Astrocyte (in vitro differentiated cells and primary cell): Measurements from ENCODE around the gene GGACT. TPM values are rescaled to one million over a fixed set of nuclear protein-coding genes. Genes with fewer than 3 reads are reported as not detected.

Experiments used
- DNase-seq: peaks from one replicate; pipeline ENCODE4 v3.0.0-alpha.2; 2010; ENCODE audit warnings: low read depth
- FAIRE-seq: peaks from 2 replicates; lab custom pipeline; 2011; peaks lifted over from hg19 to GRCh38; lab: Jason Lieb, UNC
- H2AFZ ChIP-seq: 2 replicates; pipeline ENCODE4 v1.6.0; 2012; ENCODE audit warnings: low read depth, low read length, inconsistent platforms
- H3K27ac ChIP-seq: 2 replicates; pipeline ENCODE4 v1.5.1; 2011; ENCODE audit warnings: low read depth, low read length, inconsistent platforms
- H3K27me3 ChIP-seq: 2 replicates; pipeline ENCODE4 v1.6.0; 2011; ENCODE audit warnings: low read length, inconsistent platforms; ENCODE audit not compliant: insufficient read depth
- H3K36me3 ChIP-seq: 2 replicates; pipeline ENCODE4 v1.5.1; 2011; ENCODE audit warnings: low read length, inconsistent platforms; ENCODE audit not compliant: insufficient read depth
- H3K4me1 ChIP-seq: 2 replicates; pipeline ENCODE4 v1.5.1; 2011; ENCODE audit warnings: low read length, inconsistent platforms; ENCODE audit not compliant: insufficient read depth
- H3K4me2 ChIP-seq: 2 replicates; pipeline ENCODE4 v1.6.0; 2012; ENCODE audit warnings: low read length, inconsistent platforms
- H3K4me3 ChIP-seq: 2 replicates; pipeline ENCODE4 v1.5.1; 2011; ENCODE audit warnings: low read depth, mild to moderate bottlenecking, low read length, inconsistent platforms; ENCODE audit not compliant: insufficient read depth
- H3K79me2 ChIP-seq: 2 replicates; pipeline ENCODE4 v1.6.0; 2012; ENCODE audit warnings: mild to moderate bottlenecking, low read length, inconsistent platforms; ENCODE audit not compliant: insufficient read depth
- H3K9ac ChIP-seq: 2 replicates; pipeline ENCODE4 v1.6.0; 2012; ENCODE audit warnings: mild to moderate bottlenecking, low read length, inconsistent platforms
- H3K9me3 ChIP-seq: 2 replicates; pipeline ENCODE4 v1.5.1; 2012; ENCODE audit warnings: low read depth, mild to moderate bottlenecking, low read length, inconsistent platforms; ENCODE audit not compliant: insufficient read depth
- H4K20me1 ChIP-seq: 2 replicates; pipeline ENCODE4 v1.6.0; 2012; ENCODE audit warnings: low read length, inconsistent platforms; ENCODE audit not compliant: insufficient read depth
- H3K27ac Mint-ChIP-seq: one replicate; pipeline ENCODE4 v1.8.0; 2021; ENCODE audit warnings: mild to moderate bottlenecking, mixed read lengths; ENCODE audit not compliant: unreplicated experiment
- H3K27me3 Mint-ChIP-seq: one replicate; pipeline ENCODE4 v1.8.0; 2021; ENCODE audit warnings: low read depth, mixed read lengths; ENCODE audit not compliant: unreplicated experiment
- H3K36me3 Mint-ChIP-seq: one replicate; pipeline ENCODE4 v1.8.0; 2021; ENCODE audit warnings: low read depth, mixed read lengths; ENCODE audit not compliant: unreplicated experiment
- H3K4me1 Mint-ChIP-seq: one replicate; pipeline ENCODE4 v1.8.0; 2021; ENCODE audit warnings: low read depth, mixed read lengths; ENCODE audit not compliant: unreplicated experiment
- H3K4me3 Mint-ChIP-seq: one replicate; pipeline ENCODE4 v1.8.0; 2021; ENCODE audit warnings: mild to moderate bottlenecking, moderate library complexity, mixed read lengths; ENCODE audit not compliant: unreplicated experiment
- H3K9me3 Mint-ChIP-seq: one replicate; pipeline ENCODE4 v1.8.0; 2021; ENCODE audit warnings: mild to moderate bottlenecking, mixed read lengths; ENCODE audit not compliant: unreplicated experiment
- CTCF ChIP-seq: IDR thresholded peaks from 2 replicates; pipeline ENCODE4 v1.5.1; 2011; ENCODE audit warnings: low read depth, mild to moderate bottlenecking, inconsistent platforms, low read length, moderate library complexity; ENCODE audit not compliant: insufficient read depth
- EZH2 ChIP-seq: IDR thresholded peaks from 2 replicates; pipeline ENCODE4 v1.6.1; 2012; ENCODE audit warnings: mild to moderate bottlenecking, low read length, inconsistent platforms; ENCODE audit not compliant: insufficient read depth
- total RNA-seq: library from RNA; stranded (reverse); gene quantifications from 2 replicates; pipeline ENCODE4 v1.2.1, GENCODE V29; 2021

The GGACT gene
- total RNA-seq, 1 donor from 2014 or later = 7.7 TPM

DNA sequence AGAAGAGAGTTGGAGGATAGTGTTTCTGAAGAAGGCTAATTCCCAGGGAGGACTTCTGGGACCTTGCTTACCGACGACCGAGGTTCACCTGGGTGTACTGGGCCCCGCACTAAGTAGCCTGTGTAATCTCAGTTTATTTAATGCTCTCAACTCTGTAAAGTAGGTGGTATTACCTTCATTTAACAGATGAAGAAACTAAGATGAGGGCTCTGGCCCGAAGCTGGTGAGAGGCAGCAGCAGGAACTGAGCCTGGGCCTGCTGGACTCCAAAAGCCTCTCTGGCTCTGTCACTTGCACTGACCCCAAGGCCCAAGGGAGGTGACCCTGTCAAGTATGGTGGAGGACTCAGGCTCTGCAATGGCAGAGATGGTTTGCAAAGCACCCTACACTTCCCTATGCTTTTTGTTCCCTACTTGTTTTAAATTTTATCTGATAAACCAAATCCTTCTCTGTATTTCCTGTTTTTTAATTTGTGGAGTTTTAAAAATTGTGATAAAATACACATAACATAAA lies 50.6 kb downstream of the GGACT start:
- peaks cover 4% of the 10 kb centered on the region for H3K36me3 Mint-ChIP-seq
- H3K27me3 ChIP-seq = no peaks in the 10 kb centered on the region
- no peaks in the 10 kb centered on the region for H3K9me3 ChIP-seq
- H3K4me1 ChIP-seq = no peaks in the 10 kb centered on the region
- no peak for DNase-seq
- H3K27me3 Mint-ChIP-seq = no peaks in the 10 kb centered on the region
- H4K20me1 ChIP-seq = no peaks in the 10 kb centered on the region
- H3K27ac Mint-ChIP-seq = no peak overlapping the region
- no peaks in the 10 kb centered on the region for H3K4me1 Mint-ChIP-seq
- no peak overlapping the region for H3K27ac ChIP-seq
- no peak overlapping the region for H2AFZ ChIP-seq
- no peaks in the 10 kb centered on the region for H3K36me3 ChIP-seq
- no peak overlapping the region for H3K4me3 Mint-ChIP-seq
- H3K9me3 Mint-ChIP-seq = no peaks in the 10 kb centered on the region
- H3K79me2 ChIP-seq = no peaks in the 10 kb centered on the region
- TF ChIP-seq CTCF (no peak), EZH2 (no peak)
- H3K4me3 ChIP-seq = no peak overlapping the region
- H3K4me2 ChIP-seq = no peak overlapping the region
- no peak for FAIRE-seq
- no peak overlapping the region for H3K9ac ChIP-seq

- H3K4me1 ChIP-seq = no peaks in the 10 kb centered on the region
- no peaks in the 10 kb centered on the region for H3K27me3 ChIP-seq
- no peak overlapping the region for H3K4me3 Mint-ChIP-seq
- no peaks in the 10 kb centered on the region for H3K9me3 ChIP-seq
- no peak overlapping the region for H3K27ac ChIP-seq
- H3K9me3 Mint-ChIP-seq = no peaks in the 10 kb centered on the region
- no peaks in the 10 kb centered on the region for H4K20me1 ChIP-seq
- FAIRE-seq (no peak), DNase-seq (no peak)
- no peak overlapping the region for H3K9ac ChIP-seq
- no peak overlapping the region for H3K4me3 ChIP-seq
- no peaks in the 10 kb centered on the region for H3K27me3 Mint-ChIP-seq
- no peak overlapping the region for H2AFZ ChIP-seq
- no peaks in the 10 kb centered on the region for H3K36me3 ChIP-seq
- H3K36me3 Mint-ChIP-seq = peaks cover 4% of the 10 kb centered on the region
- no peaks in the 10 kb centered on the region for H3K4me1 Mint-ChIP-seq
- H3K79me2 ChIP-seq = no peaks in the 10 kb centered on the region
- TF ChIP-seq CTCF (no peak), EZH2 (no peak)
- H3K27ac Mint-ChIP-seq = no peak overlapping the region
- no peak overlapping the region for H3K4me2 ChIP-seq
These were observed 51.1 kb downstream of the GGACT start for GRCh38 chr13:100537486-100537885.

DNA sequence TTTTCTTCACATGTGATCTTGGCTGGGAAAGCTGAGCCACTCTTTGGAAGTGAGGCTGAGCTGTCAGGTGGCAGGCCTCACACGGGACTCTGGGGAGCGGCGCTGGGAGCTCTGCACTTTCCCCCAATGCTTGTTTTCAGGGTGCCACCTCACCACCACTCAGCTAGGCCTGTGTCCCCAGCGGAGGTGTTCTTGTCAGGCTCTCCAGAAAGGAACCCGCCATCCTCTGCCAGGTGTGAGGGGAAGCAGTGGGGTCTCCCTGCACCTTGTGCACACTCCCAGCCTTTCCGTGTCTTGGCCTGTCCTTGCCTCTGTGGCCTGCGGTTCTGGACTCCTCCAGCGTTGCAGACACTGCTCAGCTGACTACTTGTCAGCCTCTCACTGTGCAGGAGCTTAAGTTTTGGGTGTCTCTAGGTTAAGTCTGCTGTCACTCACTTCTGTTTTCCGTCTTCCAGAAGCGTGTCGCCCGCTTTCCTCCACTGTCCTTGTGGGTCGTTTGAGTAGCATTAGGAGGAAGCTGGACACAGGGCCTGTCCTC lies 51.9 kb downstream of the GGACT start:
- H3K27me3 Mint-ChIP-seq = no peaks in the 10 kb centered on the region
- FAIRE-seq (no peak), DNase-seq (no peak)
- H3K27ac Mint-ChIP-seq = no peak overlapping the region
- H3K79me2 ChIP-seq = no peaks in the 10 kb centered on the region
- H3K4me1 ChIP-seq = no peaks in the 10 kb centered on the region
- no peak for TF ChIP-seq EZH2
- TF ChIP-seq CTCF = no peak
- H3K9ac ChIP-seq = no peak overlapping the region
- H3K27me3 ChIP-seq = no peaks in the 10 kb centered on the region
- H3K36me3 ChIP-seq = no peaks in the 10 kb centered on the region
- H3K27ac ChIP-seq = no peak overlapping the region
- no peaks in the 10 kb centered on the region for H4K20me1 ChIP-seq
- no peak overlapping the region for H3K4me3 ChIP-seq
- no peaks in the 10 kb centered on the region for H3K9me3 ChIP-seq
- no peak overlapping the region for H3K4me3 Mint-ChIP-seq
- peaks cover 4% of the 10 kb centered on the region for H3K36me3 Mint-ChIP-seq
- H2AFZ ChIP-seq = no peak overlapping the region
- H3K4me1 Mint-ChIP-seq = no peaks in the 10 kb centered on the region
- H3K9me3 Mint-ChIP-seq = no peaks in the 10 kb centered on the region
- H3K4me2 ChIP-seq = no peak overlapping the region
